Measurements from ENCODE around the gene LTF. TPM values are rescaled to one million over a fixed set of nuclear protein-coding genes. Genes with fewer than 3 reads are reported as not detected.

Gene LTF
- total RNA-seq, 2 experiments from 2014 or later: not detected

GRCh38 chr3:46466871-46467403, 2.2 kb upstream of the LTF start:
- Mint-ChIP-seq H3K4me1 (peaks cover 2% of the 10 kb centered on the region), H3K4me3 (no peak overlapping the region), H3K9me3 (no peaks in the 10 kb centered on the region), H3K27ac (no peak overlapping the region), H3K36me3 (no peaks in the 10 kb centered on the region), H3K27me3 (peaks cover 49% of the 10 kb centered on the region)
- no peak for DNase-seq

DNA sequence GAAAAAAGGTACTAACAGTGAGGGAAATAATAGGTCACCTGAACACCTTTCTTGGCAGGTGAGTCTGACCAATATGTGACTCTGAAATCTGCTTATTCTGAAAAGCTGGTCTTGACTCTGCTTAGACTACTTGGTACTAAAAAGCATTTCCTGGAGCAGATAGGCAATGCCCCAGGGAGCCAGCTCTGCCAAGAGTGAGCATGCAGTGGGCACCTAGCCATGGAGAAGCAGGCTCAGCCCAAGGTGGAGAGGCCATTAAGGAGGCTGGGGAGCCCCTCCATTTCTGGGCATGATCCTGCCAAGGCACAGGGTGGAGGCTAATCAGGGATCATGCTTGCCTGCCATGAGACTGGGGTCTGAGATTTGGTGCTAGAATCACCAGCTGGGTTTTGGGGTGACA, 1.6 kb upstream of the LTF start:
- Mint-ChIP-seq H3K4me1 (peaks cover 2% of the 10 kb centered on the region), H3K9me3 (no peaks in the 10 kb centered on the region), H3K36me3 (no peaks in the 10 kb centered on the region), H3K27ac (no peak overlapping the region), H3K27me3 (peaks cover 50% of the 10 kb centered on the region), H3K4me3 (no peak overlapping the region)
- DNase-seq: no peak

- Mint-ChIP-seq H3K9me3 (no peaks in the 10 kb centered on the region), H3K4me1 (peaks cover 2% of the 10 kb centered on the region), H3K36me3 (no peaks in the 10 kb centered on the region), H3K4me3 (no peak overlapping the region), H3K27me3 (peaks cover 48% of the 10 kb centered on the region), H3K27ac (no peak overlapping the region)
- DNase-seq: no peak
Measured at GRCh38 chr3:46465196-46465520, 453 bp upstream of the LTF start.

DNA sequence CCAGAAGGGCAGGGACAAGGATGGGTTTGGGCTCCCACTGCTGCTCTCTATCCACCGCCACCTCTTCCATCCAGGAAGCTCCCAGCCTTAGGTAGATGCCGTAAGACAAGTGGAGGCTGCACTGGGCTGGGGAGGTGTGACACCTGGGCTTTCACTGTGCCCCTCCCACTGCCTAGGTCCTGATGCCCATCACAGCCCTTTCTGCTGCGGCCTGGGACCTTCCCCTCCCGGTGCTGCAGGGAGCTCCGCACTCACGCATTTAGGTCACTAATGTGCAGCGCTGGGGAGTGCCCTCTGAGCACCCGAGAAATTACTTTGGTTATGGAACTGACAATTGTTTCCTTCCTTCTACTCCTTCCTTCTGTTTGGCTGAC, 850 bp downstream of the LTF start:
- H3K27ac Mint-ChIP-seq: no peak overlapping the region
- H3K27me3 Mint-ChIP-seq: peaks cover 48% of the 10 kb centered on the region
- no peaks in the 10 kb centered on the region for H3K36me3 Mint-ChIP-seq
- no peaks in the 10 kb centered on the region for H3K9me3 Mint-ChIP-seq
- H3K4me1 Mint-ChIP-seq: peaks cover 2% of the 10 kb centered on the region
- DNase-seq: no peak
- H3K4me3 Mint-ChIP-seq: no peak overlapping the region

GRCh38 chr3:46463120-46463867, 1.4 kb downstream of the LTF start:
- H3K27me3 Mint-ChIP-seq: peaks cover 48% of the 10 kb centered on the region
- no peak overlapping the region for H3K4me3 Mint-ChIP-seq
- H3K9me3 Mint-ChIP-seq: no peaks in the 10 kb centered on the region
- no peak for DNase-seq
- no peaks in the 10 kb centered on the region for H3K36me3 Mint-ChIP-seq
- no peak overlapping the region for H3K27ac Mint-ChIP-seq
- peaks cover 2% of the 10 kb centered on the region for H3K4me1 Mint-ChIP-seq

DNA sequence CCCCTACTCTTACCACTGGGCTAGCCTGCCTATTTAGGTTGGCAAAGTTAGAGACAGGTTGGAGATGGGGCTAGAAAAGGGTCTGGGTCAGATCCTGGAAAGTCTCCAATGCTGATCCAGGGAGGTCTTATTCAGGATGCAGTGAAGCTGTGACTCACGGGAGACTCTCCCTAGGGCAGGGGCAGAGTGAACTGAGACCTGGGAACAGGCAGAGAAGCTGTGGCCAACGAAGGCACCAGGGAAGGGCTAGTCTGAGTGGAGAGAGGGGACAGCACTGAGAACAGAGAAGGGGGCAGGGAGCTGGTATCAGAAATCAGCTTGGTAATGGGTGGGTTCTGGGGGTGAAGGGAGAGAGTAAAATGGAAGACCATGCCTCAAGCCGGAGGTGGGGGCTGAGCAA, 2.2 kb downstream of the LTF start:
- no peak overlapping the region for H3K27ac Mint-ChIP-seq
- H3K9me3 Mint-ChIP-seq: no peaks in the 10 kb centered on the region
- peaks cover 2% of the 10 kb centered on the region for H3K4me1 Mint-ChIP-seq
- no peak for DNase-seq
- H3K36me3 Mint-ChIP-seq: no peaks in the 10 kb centered on the region
- no peak overlapping the region for H3K4me3 Mint-ChIP-seq
- peaks cover 48% of the 10 kb centered on the region for H3K27me3 Mint-ChIP-seq

- DNase-seq: no peak
- H3K27ac Mint-ChIP-seq: no peak overlapping the region
- no peaks in the 10 kb centered on the region for H3K36me3 Mint-ChIP-seq
- H3K4me1 Mint-ChIP-seq: peaks cover 2% of the 10 kb centered on the region
- peaks cover 46% of the 10 kb centered on the region for H3K27me3 Mint-ChIP-seq
- H3K9me3 Mint-ChIP-seq: no peaks in the 10 kb centered on the region
- H3K4me3 Mint-ChIP-seq: no peak overlapping the region
Measured at GRCh38 chr3:46462111-46462510, 2.6 kb downstream of the LTF start.

DNA sequence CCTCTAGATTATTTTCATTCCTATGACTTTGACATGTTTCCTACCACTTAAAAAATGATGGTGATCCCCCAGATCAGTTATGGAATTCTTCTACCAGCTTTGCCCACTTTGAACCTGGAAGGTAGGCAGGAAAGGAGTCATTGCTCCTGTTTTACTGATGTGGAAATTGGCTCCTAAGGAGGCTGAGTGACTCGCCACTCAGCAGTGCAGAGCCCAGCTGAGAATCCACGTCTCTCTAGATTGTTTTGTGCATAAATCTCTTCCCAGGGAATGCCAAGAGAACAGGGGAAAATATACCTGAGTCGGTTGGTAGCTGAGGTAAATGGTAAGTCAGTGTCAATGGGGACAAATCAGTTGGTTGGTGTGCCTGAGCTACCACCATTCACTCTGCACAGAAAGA, 4.7 kb downstream of the LTF start:
- Mint-ChIP-seq H3K27me3 (peaks cover 30% of the 10 kb centered on the region), H3K36me3 (no peaks in the 10 kb centered on the region), H3K4me3 (no peak overlapping the region), H3K27ac (no peak overlapping the region), H3K9me3 (no peaks in the 10 kb centered on the region), H3K4me1 (peaks cover 1% of the 10 kb centered on the region)
- DNase-seq: no peak

DNA sequence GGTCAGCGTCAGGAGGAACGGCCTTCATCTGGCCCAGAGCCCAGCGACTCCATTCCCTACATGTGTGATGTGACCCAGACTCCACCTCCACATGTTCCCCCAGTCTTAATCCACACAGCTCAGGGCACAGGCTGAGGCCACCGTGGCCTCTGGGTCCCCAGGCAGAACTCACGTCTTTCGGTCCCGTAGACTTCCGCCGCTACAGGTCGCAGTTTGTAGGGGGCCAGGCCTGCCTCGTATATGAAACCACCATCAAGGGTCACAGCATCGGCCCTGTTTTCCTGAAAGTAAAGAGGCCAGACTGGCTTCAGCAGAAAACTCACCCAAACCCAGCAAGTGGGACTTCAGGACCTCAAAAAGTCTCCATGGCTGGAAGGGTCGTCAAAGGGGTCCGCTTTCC, 8.6 kb downstream of the LTF start:
- DNase-seq: no peak
- Mint-ChIP-seq H3K27ac (no peak overlapping the region), H3K4me1 (no peaks in the 10 kb centered on the region)

GRCh38 chr3:46455231-46456115, 9.2 kb downstream of the LTF start:
- H3K27ac Mint-ChIP-seq: no peak overlapping the region
- no peaks in the 10 kb centered on the region for H3K36me3 Mint-ChIP-seq
- no peaks in the 10 kb centered on the region for H3K9me3 Mint-ChIP-seq
- H3K4me3 Mint-ChIP-seq: no peak overlapping the region
- H3K4me1 Mint-ChIP-seq: no peaks in the 10 kb centered on the region
- no peak for DNase-seq
- H3K27me3 Mint-ChIP-seq: peaks cover 14% of the 10 kb centered on the region

More for the DNA sequence above, 8.6 kb downstream of the LTF start:
- Mint-ChIP-seq H3K4me3 (no peak overlapping the region), H3K36me3 (no peaks in the 10 kb centered on the region), H3K27me3 (peaks cover 14% of the 10 kb centered on the region), H3K9me3 (no peaks in the 10 kb centered on the region)

DNA sequence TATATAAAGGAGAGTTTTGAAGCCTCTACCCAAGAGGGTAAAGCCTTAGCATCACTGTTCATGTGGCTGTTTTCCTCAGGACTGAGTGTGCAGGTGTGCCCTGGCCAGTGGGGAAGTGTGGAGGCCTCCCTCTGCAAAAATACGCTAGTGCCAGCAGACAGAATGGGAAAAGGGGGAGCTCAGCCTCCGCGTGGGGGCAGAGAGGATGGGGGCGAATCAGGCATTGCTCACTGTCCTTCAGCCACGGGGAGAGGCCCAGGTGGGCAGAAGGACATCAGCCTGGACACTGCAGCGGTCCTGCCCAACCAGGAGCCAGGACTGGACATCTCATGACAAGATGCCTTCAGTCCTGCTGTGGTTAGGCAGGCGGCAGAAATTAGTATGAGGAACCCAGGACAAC, 10.1 kb downstream of the LTF start:
- Mint-ChIP-seq H3K27me3 (peaks cover 14% of the 10 kb centered on the region), H3K9me3 (no peaks in the 10 kb centered on the region), H3K4me1 (no peaks in the 10 kb centered on the region), H3K27ac (no peak overlapping the region), H3K36me3 (no peaks in the 10 kb centered on the region), H3K4me3 (no peak overlapping the region)
- DNase-seq: no peak

DNA sequence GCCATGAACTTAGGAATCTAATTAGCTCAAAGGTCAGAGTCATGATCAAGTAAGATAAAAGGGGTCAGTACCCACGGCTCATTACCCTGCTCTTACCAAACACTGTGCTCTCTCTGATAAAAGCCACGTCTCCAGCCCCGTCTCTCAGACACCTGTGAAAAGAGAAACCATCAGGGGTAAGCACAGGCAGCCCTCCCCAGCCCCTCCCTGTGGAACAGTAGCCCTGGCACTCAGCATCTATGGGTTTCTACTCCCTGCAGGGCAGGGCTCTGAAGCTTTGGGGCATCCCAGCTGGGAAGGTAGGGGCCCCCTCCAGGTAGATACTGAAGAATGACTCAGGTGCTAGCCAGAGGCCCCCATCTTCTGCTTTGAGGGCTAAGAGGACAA, 10.5 kb downstream of the LTF start:
- Mint-ChIP-seq H3K4me3 (no peak overlapping the region), H3K36me3 (no peaks in the 10 kb centered on the region), H3K4me1 (no peaks in the 10 kb centered on the region), H3K9me3 (no peaks in the 10 kb centered on the region), H3K27ac (no peak overlapping the region), H3K27me3 (peaks cover 14% of the 10 kb centered on the region)
- no peak for DNase-seq

GRCh38 chr3:46453526-46454208, 11.0 kb downstream of the LTF start:
- DNase-seq: no peak
- Mint-ChIP-seq H3K4me1 (no peaks in the 10 kb centered on the region), H3K9me3 (no peaks in the 10 kb centered on the region)

GRCh38 chr3:46449755-46450552, 14.8 kb downstream of the LTF start:
- Mint-ChIP-seq H3K36me3 (no peaks in the 10 kb centered on the region), H3K4me3 (no peak overlapping the region), H3K27ac (no peak overlapping the region), H3K9me3 (no peaks in the 10 kb centered on the region), H3K4me1 (no peaks in the 10 kb centered on the region), H3K27me3 (peaks cover 14% of the 10 kb centered on the region)
- DNase-seq: no peak

More at GRCh38 chr3:46453526-46454208, 11.0 kb downstream of the LTF start:
- Mint-ChIP-seq H3K27me3 (peaks cover 14% of the 10 kb centered on the region), H3K27ac (no peak overlapping the region), H3K4me3 (no peak overlapping the region), H3K36me3 (no peaks in the 10 kb centered on the region)

All from activated naive CD8-positive, alpha-beta T cell treated with anti-CD3 and anti-CD28 coated beads for 36 hours (primary cell).